GM19025 (cell line): Measurements from ENCODE around the gene AACS.
"Not testable (repeated sequence)": the region's sequence is repeated elsewhere in the genome, so short reads cannot be mapped to it uniquely, and the experiment has no call there.

Source experiments
- ATAC-seq: cut with Tn5 transposase; IDR thresholded peaks from one replicate; pipeline ENCODE4 v1.9.1; 2021; ENCODE audit warnings: mild to moderate bottlenecking, low read depth, moderate library complexity; ENCODE audit not compliant: unreplicated experiment

The AACS gene

DNA sequence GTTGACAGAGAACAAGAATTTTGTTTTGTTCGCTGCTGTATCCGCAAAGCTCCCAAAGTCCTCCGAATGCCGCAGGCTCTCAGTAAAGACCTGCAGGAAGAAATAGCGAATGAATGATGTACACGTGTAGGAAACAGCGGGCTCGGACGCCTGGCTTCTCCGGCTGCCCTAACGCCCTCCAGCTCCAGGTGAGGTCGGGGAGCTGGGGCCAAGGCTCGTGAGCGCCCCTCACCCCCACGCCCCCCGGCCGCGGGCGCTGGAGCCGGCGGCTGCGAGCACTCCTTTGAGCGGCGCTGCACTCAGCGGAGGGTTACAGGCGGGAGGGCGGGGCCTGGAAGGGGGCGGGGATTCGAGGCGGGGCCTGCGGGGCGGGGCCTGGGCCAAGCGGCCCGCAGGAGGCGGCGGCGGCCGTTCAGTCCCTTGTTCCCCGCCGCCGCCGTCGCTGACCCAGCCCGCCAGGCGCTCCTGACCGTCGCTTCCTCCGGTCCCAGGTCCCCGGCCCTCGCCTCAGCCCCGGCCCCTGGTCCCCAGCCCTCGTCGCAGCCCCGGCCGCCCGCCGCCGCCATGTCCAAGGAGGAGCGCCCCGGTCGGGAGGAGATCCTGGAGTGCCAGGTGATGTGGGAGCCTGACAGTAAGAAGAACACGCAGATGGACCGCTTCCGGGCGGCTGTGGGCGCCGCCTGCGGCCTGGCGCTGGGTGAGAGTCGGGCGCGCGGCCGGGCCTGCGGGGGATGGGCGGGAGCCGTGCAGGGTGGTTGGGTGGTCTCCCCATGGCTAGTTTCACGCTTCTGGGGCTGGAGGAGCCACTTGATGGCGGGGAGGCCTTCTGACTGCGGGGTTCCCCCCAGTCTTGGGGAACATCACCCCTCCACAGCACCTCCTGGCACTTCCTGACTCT lies at the start of gene AACS:
Gene AACS (plus strand): TSS at position 415 of the 898 bp plus-strand sequence. CDS start 150 bp downstream, at position 565.
- ATAC-seq: peak; percentile 96

GRCh38 chr12:125015680-125016310 lies 49.4 kb upstream of the AACS start:
- ATAC-seq: no peak

GRCh38 chr12:125017801-125018200 lies 47.4 kb upstream of the AACS start:
- no peak for ATAC-seq

GRCh38 chr12:125018356-125018755 lies 46.9 kb upstream of the AACS start:
- ATAC-seq: no peak

GRCh38 chr12:125021096-125021495 lies 44.1 kb upstream of the AACS start:
- no peak for ATAC-seq

GRCh38 chr12:125021771-125022170 lies 43.5 kb upstream of the AACS start:
- no peak for ATAC-seq

DNA sequence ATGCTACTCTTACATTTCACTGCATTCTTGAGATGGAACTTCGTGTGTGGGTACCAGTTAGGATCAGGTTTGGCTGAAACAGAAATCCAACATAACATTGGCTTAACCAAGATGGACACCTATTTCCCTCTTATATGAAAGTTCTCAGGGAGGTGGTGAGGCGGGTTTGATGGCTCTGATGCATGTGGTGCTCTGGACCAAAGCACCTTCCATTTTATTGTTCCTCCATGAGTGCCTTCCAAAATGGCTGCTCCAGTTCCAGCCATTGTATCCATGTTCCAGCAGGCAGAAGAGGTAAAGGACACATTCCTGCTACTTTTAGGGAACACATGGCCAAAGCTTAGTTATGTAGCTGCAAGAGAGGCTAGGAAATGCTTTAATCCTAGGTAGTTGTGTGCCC lies 42.2 kb upstream of the AACS start:
- no peak for ATAC-seq

DNA sequence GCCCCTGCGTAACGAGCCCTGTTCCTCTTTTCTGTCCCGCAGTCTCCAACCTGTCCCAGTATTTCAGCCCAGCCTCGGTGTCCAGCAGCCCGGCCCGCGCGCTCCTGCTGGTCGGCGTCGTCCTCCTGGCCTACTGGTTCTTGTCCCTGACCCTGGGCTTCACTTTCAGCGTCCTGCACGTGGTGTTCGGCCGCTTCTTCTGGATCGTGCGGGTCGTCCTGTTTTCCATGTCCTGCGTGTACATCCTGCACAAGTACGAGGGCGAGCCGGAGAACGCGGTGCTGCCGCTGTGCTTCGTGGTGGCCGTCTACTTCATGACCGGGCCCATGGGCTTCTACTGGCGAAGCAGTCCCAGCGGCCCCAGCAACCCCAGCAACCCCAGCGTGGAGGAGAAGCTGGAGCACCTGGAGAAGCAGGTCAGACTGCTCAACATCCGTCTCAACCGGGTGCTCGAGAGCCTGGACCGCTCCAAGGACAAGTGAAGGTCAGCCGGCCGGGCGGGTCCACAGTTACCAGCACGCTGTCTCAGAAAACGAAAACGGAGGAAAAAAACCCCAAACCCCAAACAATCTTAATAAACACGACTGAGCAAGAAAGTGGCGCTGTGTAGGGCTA lies 40.2 kb upstream of the AACS start:
- no peak for ATAC-seq

GRCh38 chr12:125025606-125026235 lies 39.5 kb upstream of the AACS start:
- no peak for ATAC-seq

DNA sequence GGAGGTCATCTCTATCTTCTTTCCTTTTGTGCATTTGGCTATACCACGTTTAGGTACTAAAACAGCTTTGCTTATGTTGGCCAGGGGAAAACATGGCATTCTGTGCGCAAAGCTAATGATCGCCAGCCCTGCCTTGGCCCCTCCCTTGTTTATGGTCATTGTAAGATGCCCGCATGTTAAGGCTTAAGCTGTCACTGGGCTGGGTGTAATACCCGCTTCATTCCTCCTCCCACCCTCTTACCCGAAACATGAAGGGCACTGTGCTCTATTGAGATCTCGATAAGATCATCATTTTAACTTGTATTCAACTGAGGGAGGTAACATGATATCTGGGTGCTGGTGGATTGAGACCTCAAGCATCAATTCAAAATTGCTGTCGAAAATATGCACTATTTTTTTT lies 37.1 kb upstream of the AACS start:
- no peak for ATAC-seq

GRCh38 chr12:125029761-125030358 lies 35.4 kb upstream of the AACS start:
- no peak for ATAC-seq

DNA sequence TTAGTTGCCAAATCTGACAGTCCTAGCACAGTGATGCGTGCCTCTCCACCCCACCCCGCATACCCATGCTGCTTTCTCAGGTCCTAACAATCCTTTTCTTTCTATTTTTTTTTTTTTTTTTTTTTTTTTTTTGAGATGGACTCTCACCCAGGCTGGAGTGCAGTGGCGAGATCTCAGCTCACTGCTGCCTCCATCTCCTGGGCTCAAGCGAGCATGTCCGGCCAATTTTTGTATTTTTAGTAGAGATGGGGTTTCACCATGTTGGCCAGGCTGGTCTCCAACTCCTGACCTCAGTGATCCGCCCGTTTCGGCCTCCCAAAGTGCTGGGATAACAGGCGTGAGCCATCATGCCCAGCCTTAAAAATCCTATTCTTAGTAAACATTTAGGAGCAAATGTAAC lies 33.8 kb upstream of the AACS start:
- not testable (repeated sequence) for ATAC-seq

DNA sequence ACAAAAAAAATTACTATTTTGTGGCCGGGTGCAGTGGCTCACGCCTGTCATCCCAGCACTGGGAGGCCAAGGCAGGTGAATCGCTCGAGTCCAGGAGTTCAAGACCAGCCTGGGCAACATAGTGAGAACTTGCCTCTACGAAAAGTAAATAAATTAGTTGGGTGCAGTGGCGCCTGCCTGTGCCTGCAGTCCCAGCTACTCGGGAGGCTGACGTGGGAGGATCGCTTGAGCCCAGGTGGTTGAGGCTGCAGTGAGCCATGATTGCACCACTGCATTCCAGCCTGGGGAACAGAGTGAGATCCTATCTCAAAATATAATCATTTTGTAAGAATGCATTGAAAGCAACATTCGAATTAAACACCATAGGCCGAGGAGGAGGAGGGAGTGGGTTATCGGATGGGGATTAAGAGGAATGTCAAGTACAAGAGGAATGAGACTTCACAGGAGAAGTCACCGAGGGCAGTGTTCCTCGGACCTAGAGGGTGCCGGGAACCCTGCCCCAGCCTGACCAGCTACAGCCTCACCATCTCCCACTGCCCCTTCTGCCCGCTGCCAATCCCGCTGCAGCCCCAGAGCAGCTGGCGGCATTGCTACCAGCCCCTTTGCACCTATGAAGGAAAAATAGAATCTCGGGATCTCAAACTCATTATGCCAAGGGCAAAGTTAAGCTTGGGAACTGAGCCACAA lies 32.6 kb upstream of the AACS start:
- ATAC-seq: no peak

GRCh38 chr12:125033288-125033687 lies 31.9 kb upstream of the AACS start:
- no peak for ATAC-seq

- no peak for ATAC-seq
Observed at GRCh38 chr12:125038976-125039625, 26.1 kb upstream of the AACS start.

GRCh38 chr12:125049093-125049458 lies 16.2 kb upstream of the AACS start:
- no peak for ATAC-seq

- no peak for ATAC-seq
Observed at GRCh38 chr12:125050446-125050845, 14.8 kb upstream of the AACS start.

DNA sequence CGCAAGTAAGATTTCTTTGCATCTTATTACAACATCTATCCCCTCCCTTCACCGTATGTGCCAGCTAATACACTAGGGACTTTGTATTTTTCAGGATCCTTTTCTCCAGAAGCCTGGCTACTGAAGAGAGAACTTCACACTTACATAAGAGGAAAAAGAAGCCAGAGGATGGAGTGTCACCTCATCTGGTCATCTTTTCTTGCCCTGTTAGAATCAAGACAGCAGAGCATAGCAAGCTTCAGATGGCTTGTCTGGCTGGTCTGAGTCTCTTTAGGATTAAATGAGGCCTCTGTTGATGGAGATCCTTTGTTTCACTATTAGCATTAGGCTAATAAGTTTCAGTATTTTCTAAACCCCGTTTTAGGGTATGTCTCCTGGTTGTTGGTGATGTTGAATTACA lies 14.4 kb upstream of the AACS start:
- no peak for ATAC-seq

GRCh38 chr12:125053821-125054220 lies 11.4 kb upstream of the AACS start:
- no peak for ATAC-seq

DNA sequence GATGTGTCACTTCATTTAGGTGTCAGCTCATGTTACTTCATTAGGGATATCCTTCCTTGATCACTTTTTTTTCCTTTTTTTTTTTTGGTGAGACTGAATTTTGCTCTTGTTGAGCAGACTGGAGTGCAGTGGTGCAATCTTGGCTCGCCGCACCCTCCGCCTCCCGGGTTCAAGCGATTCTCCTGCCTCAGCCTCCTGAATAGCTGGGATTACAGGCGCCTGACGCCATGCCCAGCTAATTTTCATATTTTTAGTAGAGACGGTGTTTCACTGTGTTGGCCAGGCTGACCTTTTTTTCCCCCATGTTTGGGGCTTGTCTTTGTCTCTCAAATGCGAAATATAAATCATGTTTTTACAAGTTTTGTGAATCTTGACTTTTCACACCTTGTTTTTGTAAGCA lies 9.6 kb upstream of the AACS start:
- no peak for ATAC-seq
